Testis (tissue), 3 donors: ENCODE measurements around the gene TPSG1. TPM values are rescaled to one million over a fixed set of nuclear protein-coding genes. Genes with fewer than 3 reads are reported as not detected.

ENCODE experiments used
- DNase-seq: peaks from one replicate; pipeline ENCODE4 v3.0.0-alpha.2; 2019
- H3K27ac ChIP-seq, 2 donors: fragments of 200-600 bp; sonication (generic); one replicate each; pipeline ENCODE4 v1.5.1; 2019
- H3K27me3 ChIP-seq: fragments of 200-600 bp; sonication (generic); one replicate; pipeline ENCODE4 v1.5.1; 2019
- H3K36me3 ChIP-seq: fragments of 200-600 bp; sonication (generic); one replicate; pipeline ENCODE4 v1.5.1; 2017; ENCODE audit warnings: low read depth; ENCODE audit errors: missing control alignments
- H3K4me1 ChIP-seq: fragments of 200-600 bp; sonication (generic); one replicate; pipeline ENCODE4 v1.5.1; 2019
- H3K4me3 ChIP-seq, 2 donors: fragments of 200-600 bp; sonication (generic); one replicate each; pipeline ENCODE4 v1.5.1; 2017 to 2019
- H3K9me3 ChIP-seq: fragments of 200-600 bp; sonication (generic); one replicate; pipeline ENCODE4 v1.5.1; 2017
- POLR2A ChIP-seq: fragments of 450-650 bp; IDR thresholded peaks from one replicate; pipeline ENCODE4 v1.6.1; 2017; ENCODE audit warnings: antibody characterized with exemption, mild to moderate bottlenecking, moderate library complexity
- WGBS, 2 donors: methylation state at CpG; one replicate each; pipeline ENCODE4 v1.1.5; 2018; 5-methylcytosine and 5-hydroxymethylcytosine counted together
- intact Hi-C: fragments of 100-400 bp; cut with DNase I; formaldehyde crosslinking; loops from one replicate; pipeline ENCODE4 v1.15.1; 2023; ENCODE audit warnings: low total_unique reads
- polyA plus RNA-seq: library from polyadenylated mRNA; stranded (reverse); fragments of 350-450 nt; fragmentation: Illumina TruSeq; extraction: RNeasy Lipid Tissue Mini Kit (QIAGEN cat#74804); gene quantifications from one replicate; pipeline ENCODE4 v1.2.3, GENCODE V29; 2014; ENCODE audit warnings: low read depth, low replicate concordance; ENCODE audit not compliant: insufficient read depth
- total RNA-seq, 2 donors: library from RNA; depleted of rRNA; stranded (reverse); fragments of >200 nt; gene quantifications; one replicate each; pipeline ENCODE4 v1.2.3, GENCODE V29; 2016
- TF ChIP-seq, protein P1 (sequence below), 3 experiments: fragments of 450-650 bp in 2 of 3; fragments of 200-600 bp in 1 of 3; sonication (generic) in 1 of 3; IDR thresholded peaks; one replicate each; pipeline ENCODE4 v1.5.1; 2016 to 2019; ENCODE audit warnings: antibody characterized with exemption in 3 of 3, mild to moderate bottlenecking in 2 of 3, moderate library complexity in 1 of 3

The TPSG1 gene
- total and polyA plus RNA-seq, 3 donors from 2014 or later: 1.2 TPM; not detected in 2

GRCh38 chr16:1263591-1264344 is 38.7 kb upstream of the TPSG1 start:
- 54 to 68% methylated on average over 3 to 15 of the region's 15 CpGs for WGBS, 2 donors
- H3K4me1 ChIP-seq: no peaks in the 10 kb centered on the region

GRCh38 chr16:1262846-1263221 is 37.8 kb upstream of the TPSG1 start:
- Histone ChIP-seq H3K27me3 (no peaks in the 10 kb centered on the region), H3K4me3 (no peak overlapping the region), H3K27ac (no peak overlapping the region), H3K9me3 (no peaks in the 10 kb centered on the region), H3K4me1 (no peaks in the 10 kb centered on the region), H3K36me3 (no peaks in the 10 kb centered on the region)
- DNase-seq: no peak
- intact Hi-C loops: no loop called here
- WGBS, 2 donors: 85 to 89% methylated on average over 5 to 9 of the region's 9 CpGs
- TF ChIP-seq, protein P1, sequence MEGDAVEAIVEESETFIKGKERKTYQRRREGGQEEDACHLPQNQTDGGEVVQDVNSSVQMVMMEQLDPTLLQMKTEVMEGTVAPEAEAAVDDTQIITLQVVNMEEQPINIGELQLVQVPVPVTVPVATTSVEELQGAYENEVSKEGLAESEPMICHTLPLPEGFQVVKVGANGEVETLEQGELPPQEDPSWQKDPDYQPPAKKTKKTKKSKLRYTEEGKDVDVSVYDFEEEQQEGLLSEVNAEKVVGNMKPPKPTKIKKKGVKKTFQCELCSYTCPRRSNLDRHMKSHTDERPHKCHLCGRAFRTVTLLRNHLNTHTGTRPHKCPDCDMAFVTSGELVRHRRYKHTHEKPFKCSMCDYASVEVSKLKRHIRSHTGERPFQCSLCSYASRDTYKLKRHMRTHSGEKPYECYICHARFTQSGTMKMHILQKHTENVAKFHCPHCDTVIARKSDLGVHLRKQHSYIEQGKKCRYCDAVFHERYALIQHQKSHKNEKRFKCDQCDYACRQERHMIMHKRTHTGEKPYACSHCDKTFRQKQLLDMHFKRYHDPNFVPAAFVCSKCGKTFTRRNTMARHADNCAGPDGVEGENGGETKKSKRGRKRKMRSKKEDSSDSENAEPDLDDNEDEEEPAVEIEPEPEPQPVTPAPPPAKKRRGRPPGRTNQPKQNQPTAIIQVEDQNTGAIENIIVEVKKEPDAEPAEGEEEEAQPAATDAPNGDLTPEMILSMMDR (IDR thresholded peaks at IDR 0.05): no peak
- no peak for TF ChIP-seq POLR2A

More at GRCh38 chr16:1263591-1264344, 38.7 kb upstream of the TPSG1 start:
- DNase-seq: no peak
- Histone ChIP-seq H3K27me3 (no peaks in the 10 kb centered on the region), H3K36me3 (no peaks in the 10 kb centered on the region), H3K9me3 (no peaks in the 10 kb centered on the region), H3K27ac (no peak overlapping the region), H3K4me3 (no peak overlapping the region)
- intact Hi-C loops: no loop called here
- TF ChIP-seq, protein P1 (IDR thresholded peaks at IDR 0.05): no peak
- TF ChIP-seq POLR2A: no peak

- Histone ChIP-seq H3K27me3 (no peaks in the 10 kb centered on the region), H3K9me3 (no peaks in the 10 kb centered on the region), H3K4me1 (no peaks in the 10 kb centered on the region), H3K4me3 (no peak overlapping the region), H3K36me3 (no peaks in the 10 kb centered on the region), H3K27ac (no peak overlapping the region)
- TF ChIP-seq, protein P1 (IDR thresholded peaks at IDR 0.05): no peak
- TF ChIP-seq POLR2A: no peak
- DNase-seq: no peak
- intact Hi-C loops: no loop called here
- WGBS, 2 donors: 75 to 81% methylated on average over 11 to 32 of the region's 32 CpGs
Observed at GRCh38 chr16:1262210-1262845, 37.3 kb upstream of the TPSG1 start.

- TF ChIP-seq, protein P1 (IDR thresholded peaks at IDR 0.05): no peak
- no peak for TF ChIP-seq POLR2A
- intact Hi-C loops: no loop called here
- H3K27me3 ChIP-seq: no peaks in the 10 kb centered on the region
- no peak for DNase-seq
- no peak overlapping the region for H3K4me3 ChIP-seq
- 25 to 41% methylated on average over 7 to 45 of the region's 47 CpGs for WGBS, 2 donors
- no peaks in the 10 kb centered on the region for H3K9me3 ChIP-seq
- no peaks in the 10 kb centered on the region for H3K36me3 ChIP-seq
- H3K27ac ChIP-seq: no peak overlapping the region
- no peaks in the 10 kb centered on the region for H3K4me1 ChIP-seq
Observed at GRCh38 chr16:1261131-1261892, 36.2 kb upstream of the TPSG1 start.
